Kidney epithelial cell (primary cell): ENCODE results near the gene CCDC81. TPM values are rescaled to one million over a fixed set of nuclear protein-coding genes. Genes with fewer than 3 reads are reported as not detected.

Source experiments
- DNase-seq: peaks from one replicate; pipeline ENCODE4 v3.0.0-alpha.2; 2010; ENCODE audit warnings: low read depth
- H3K27me3 ChIP-seq: 2 replicates; pipeline ENCODE4 v1.6.0; 2011; ENCODE audit warnings: low read length; ENCODE audit not compliant: control insufficient read depth, insufficient read depth
- H3K36me3 ChIP-seq: 2 replicates; pipeline ENCODE4 v1.5.1; 2011; ENCODE audit warnings: low read length; ENCODE audit not compliant: control insufficient read depth, insufficient read depth
- H3K4me3 ChIP-seq: 2 replicates; pipeline ENCODE4 v1.5.1; 2011; ENCODE audit warnings: low read depth, mild to moderate bottlenecking, control low read depth, low read length
- total RNA-seq: library from RNA; depleted of rRNA; stranded (reverse); fragments of >200 nt; gene quantifications from 2 replicates; pipeline ENCODE4 v1.2.3, GENCODE V29; 2015
- TF ChIP-seq, protein P1 (sequence below): IDR thresholded peaks from 2 replicates; pipeline ENCODE4 v1.5.1; 2011; ENCODE audit warnings: mild to moderate bottlenecking, moderate library complexity, low read length, control low read depth, inconsistent platforms; ENCODE audit not compliant: insufficient read depth, poor library complexity, severe bottlenecking

CCDC81 gene
- total RNA-seq, 1 donor from 2014 or later, result not detected

DNA sequence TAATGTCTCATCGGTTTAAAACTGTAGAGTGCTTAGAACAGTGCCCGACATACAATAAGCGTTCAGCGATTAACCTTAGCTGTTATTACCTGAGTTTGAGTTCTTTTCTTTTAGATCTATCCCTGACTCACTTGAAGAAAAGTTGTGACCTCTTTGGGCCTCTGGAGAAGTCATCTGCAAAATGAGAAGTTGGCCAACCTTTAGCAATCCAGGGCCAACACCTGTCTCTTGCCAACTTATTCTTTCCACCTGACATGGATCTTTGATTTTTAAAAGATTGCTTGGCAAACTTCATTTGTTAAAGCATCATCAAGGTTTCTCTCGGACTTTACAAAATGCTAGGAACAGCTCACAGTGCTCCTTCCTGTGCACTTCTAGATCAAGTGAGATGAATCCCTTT lies 89.3 kb downstream of the CCDC81 start:
- no peak for DNase-seq
- H3K27me3 ChIP-seq, result no peaks in the 10 kb centered on the region
- H3K4me3 ChIP-seq, result no peak overlapping the region
- no peaks in the 10 kb centered on the region for H3K36me3 ChIP-seq
- TF ChIP-seq, protein P1, sequence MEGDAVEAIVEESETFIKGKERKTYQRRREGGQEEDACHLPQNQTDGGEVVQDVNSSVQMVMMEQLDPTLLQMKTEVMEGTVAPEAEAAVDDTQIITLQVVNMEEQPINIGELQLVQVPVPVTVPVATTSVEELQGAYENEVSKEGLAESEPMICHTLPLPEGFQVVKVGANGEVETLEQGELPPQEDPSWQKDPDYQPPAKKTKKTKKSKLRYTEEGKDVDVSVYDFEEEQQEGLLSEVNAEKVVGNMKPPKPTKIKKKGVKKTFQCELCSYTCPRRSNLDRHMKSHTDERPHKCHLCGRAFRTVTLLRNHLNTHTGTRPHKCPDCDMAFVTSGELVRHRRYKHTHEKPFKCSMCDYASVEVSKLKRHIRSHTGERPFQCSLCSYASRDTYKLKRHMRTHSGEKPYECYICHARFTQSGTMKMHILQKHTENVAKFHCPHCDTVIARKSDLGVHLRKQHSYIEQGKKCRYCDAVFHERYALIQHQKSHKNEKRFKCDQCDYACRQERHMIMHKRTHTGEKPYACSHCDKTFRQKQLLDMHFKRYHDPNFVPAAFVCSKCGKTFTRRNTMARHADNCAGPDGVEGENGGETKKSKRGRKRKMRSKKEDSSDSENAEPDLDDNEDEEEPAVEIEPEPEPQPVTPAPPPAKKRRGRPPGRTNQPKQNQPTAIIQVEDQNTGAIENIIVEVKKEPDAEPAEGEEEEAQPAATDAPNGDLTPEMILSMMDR, result no peak

DNA sequence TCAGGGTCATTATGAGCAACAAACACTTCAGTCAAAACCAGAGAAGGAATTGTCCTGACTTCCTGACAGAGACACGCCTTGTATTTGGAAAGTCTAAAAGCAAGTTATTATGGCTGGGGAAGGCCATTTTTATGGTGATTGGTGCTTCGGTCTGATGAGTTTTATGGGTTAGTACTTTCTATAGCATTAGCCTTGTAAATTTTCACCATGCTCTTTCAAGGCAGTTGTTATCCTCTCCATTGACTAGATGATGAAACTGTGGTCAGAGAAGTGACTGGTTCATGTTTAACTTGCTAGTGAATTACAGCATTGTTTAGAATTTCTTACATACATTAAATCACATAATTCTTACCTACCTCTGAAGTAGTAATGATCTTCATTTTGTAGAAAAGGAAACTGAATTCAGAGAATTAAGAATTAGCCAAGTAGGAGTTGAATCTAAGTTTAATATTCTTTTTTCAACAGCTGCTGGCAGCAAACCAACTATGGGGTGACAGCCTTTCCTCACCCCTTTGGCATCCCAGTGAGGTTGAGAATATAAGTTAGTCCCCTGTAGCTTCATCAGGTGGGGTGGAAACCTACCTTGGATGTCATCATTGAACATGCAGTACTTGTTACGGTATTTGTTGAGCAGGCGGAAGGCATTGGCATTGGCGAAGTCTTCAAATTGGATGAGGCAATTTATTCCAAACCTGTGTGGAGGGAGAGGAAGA lies 90.0 kb downstream of the CCDC81 start:
- Histone ChIP-seq H3K36me3 (no peaks in the 10 kb centered on the region), H3K4me3 (no peak overlapping the region), H3K27me3 (no peaks in the 10 kb centered on the region)
- no peak for DNase-seq
- TF ChIP-seq, protein P1, result no peak

DNA sequence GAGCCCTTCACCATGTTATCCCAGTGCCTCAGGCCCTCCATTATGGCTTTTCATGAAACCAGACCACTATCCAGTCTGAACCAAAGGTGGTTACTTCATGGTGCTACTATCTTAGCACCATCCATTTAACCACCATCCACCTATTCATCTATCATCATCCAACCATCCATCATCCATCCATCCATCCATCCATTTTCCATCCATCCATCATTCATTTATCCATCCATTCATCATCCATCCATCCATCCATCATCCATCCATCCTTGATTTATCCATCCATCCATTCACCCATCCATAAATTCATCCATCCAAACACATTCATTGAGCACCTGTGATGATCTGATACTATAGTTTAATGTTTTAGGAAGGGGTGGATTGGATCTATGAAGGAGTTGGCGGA lies 93.5 kb downstream of the CCDC81 start:
- TF ChIP-seq, protein P1, result no peak
- H3K4me3 ChIP-seq, result no peak overlapping the region
- no peaks in the 10 kb centered on the region for H3K27me3 ChIP-seq
- H3K36me3 ChIP-seq, result no peaks in the 10 kb centered on the region
- no peak for DNase-seq

- Histone ChIP-seq H3K4me3 (no peak overlapping the region), H3K27me3 (no peaks in the 10 kb centered on the region), H3K36me3 (no peaks in the 10 kb centered on the region)
- no peak for DNase-seq
- TF ChIP-seq, protein P1, result no peak
These were observed 95.1 kb downstream of the CCDC81 start for GRCh38 chr11:86469491-86470388.

Other genes starting within 250 kb of the CCDC81 start
- gene EED, start 130.1 kb upstream of the CCDC81 start, total RNA-seq, result 9.2 and 12.6 TPM in 2 replicates
- gene HIKESHI, start 72.6 kb upstream of the CCDC81 start, total RNA-seq, result 34.6 and 39.0 TPM in 2 replicates